Measurements from ENCODE around the gene SRL. TPM values are rescaled to one million over a fixed set of nuclear protein-coding genes. Genes with fewer than 3 reads are reported as not detected.

The SRL gene
- total and polyA plus RNA-seq, 2 experiments from 2014 or later = not detected

DNA sequence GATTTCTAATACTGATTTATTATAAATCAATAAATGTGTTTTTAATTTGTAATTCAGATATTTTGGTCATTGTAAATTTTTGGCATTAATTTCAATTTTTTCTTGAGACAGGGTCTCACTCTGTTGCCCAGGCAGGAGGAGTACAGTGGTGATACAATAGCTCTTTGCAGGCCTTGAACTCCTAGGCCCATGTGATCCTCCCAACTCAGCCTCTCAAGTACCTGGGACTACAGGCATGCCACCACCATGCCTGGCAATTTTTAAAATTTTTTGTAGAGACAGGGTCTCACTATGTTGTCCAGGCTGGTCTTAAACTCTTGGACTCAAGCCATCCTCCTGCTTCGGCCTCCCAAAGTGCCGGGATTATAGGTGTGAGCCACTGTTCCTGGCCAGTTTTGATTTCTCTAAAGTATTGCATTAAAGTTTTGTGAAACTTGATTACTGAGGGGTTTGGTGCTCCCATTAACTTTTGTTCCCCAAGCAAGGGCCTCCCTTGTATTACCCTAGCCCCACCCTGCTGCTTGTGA, 36.2 kb upstream of the SRL start:
- DNase-seq (ENCODE audit: low spot score) (no peak), ATAC-seq (no peak)
- Histone ChIP-seq H3K36me3 (ENCODE audit: insufficient read depth) (no peaks in the 10 kb centered on the region), H3K27ac (ENCODE audit: low read depth) (no peak overlapping the region; the same call in 1 of the 2 replicates), H3K4me3 (no peak overlapping the region), H3F3A (replicated peaks; ENCODE audit: low read depth) (peaks cover 27% of the 10 kb centered on the region), H4K20me1 (replicated peaks; ENCODE audit: insufficient read depth) (no peaks in the 10 kb centered on the region; the same call in 1 of the 2 replicates), H3K9me2 (ENCODE audit: insufficient read depth) (no peaks in the 10 kb centered on the region), H3K79me2 (replicated peaks; ENCODE audit: insufficient read depth) (peaks cover 4% of the 10 kb centered on the region), H2AFZ (no peak overlapping the region), H3K4me1 (ENCODE audit: insufficient read depth) (no peaks in the 10 kb centered on the region), H3K4me2 (no peak overlapping the region), H3K27me3 (ENCODE audit: insufficient read depth) (no peaks in the 10 kb centered on the region)
- Mint-ChIP-seq H3K4me3 (no peak overlapping the region), H3K9me3 (peaks cover 14% of the 10 kb centered on the region), H3K27ac (no peak overlapping the region), H3K4me1 (peaks cover 11% of the 10 kb centered on the region), H3K36me3 (ENCODE audit: low read depth) (peaks cover 11% of the 10 kb centered on the region), H3K27me3 (ENCODE audit: insufficient read depth, low read depth, poor library complexity) (peaks cover 15% of the 10 kb centered on the region)
- TF ChIP-seq CREB1 (CRISPR knock-in tag; IDR thresholded peaks at IDR 0.05; ENCODE audit: low read depth) = no peak
- no peak for TF ChIP-seq POLR2AphosphoS5 (IDR thresholded peaks at IDR 0.05; ENCODE audit: low read depth)
- TF ChIP-seq ZNF331 (CRISPR knock-in tag; IDR thresholded peaks at IDR 0.05; ENCODE audit: low read depth) = no peak
- no peak for TF ChIP-seq ZNF114 (CRISPR knock-in tag; IDR thresholded peaks at IDR 0.05)
- TF ChIP-seq, protein P1, sequence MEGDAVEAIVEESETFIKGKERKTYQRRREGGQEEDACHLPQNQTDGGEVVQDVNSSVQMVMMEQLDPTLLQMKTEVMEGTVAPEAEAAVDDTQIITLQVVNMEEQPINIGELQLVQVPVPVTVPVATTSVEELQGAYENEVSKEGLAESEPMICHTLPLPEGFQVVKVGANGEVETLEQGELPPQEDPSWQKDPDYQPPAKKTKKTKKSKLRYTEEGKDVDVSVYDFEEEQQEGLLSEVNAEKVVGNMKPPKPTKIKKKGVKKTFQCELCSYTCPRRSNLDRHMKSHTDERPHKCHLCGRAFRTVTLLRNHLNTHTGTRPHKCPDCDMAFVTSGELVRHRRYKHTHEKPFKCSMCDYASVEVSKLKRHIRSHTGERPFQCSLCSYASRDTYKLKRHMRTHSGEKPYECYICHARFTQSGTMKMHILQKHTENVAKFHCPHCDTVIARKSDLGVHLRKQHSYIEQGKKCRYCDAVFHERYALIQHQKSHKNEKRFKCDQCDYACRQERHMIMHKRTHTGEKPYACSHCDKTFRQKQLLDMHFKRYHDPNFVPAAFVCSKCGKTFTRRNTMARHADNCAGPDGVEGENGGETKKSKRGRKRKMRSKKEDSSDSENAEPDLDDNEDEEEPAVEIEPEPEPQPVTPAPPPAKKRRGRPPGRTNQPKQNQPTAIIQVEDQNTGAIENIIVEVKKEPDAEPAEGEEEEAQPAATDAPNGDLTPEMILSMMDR (conservative IDR thresholded peaks at IDR 0.05; ENCODE audit: low read depth in 2 of 2) = no peak
- no peak for TF ChIP-seq EZH2phosphoT487 (IDR thresholded peaks at IDR 0.05; ENCODE audit: unreplicated experiment)
- TF ChIP-seq, protein P2, sequence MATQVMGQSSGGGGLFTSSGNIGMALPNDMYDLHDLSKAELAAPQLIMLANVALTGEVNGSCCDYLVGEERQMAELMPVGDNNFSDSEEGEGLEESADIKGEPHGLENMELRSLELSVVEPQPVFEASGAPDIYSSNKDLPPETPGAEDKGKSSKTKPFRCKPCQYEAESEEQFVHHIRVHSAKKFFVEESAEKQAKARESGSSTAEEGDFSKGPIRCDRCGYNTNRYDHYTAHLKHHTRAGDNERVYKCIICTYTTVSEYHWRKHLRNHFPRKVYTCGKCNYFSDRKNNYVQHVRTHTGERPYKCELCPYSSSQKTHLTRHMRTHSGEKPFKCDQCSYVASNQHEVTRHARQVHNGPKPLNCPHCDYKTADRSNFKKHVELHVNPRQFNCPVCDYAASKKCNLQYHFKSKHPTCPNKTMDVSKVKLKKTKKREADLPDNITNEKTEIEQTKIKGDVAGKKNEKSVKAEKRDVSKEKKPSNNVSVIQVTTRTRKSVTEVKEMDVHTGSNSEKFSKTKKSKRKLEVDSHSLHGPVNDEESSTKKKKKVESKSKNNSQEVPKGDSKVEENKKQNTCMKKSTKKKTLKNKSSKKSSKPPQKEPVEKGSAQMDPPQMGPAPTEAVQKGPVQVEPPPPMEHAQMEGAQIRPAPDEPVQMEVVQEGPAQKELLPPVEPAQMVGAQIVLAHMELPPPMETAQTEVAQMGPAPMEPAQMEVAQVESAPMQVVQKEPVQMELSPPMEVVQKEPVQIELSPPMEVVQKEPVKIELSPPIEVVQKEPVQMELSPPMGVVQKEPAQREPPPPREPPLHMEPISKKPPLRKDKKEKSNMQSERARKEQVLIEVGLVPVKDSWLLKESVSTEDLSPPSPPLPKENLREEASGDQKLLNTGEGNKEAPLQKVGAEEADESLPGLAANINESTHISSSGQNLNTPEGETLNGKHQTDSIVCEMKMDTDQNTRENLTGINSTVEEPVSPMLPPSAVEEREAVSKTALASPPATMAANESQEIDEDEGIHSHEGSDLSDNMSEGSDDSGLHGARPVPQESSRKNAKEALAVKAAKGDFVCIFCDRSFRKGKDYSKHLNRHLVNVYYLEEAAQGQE (IDR thresholded peaks at IDR 0.05; ENCODE audit: unreplicated experiment) = no peak

DNA sequence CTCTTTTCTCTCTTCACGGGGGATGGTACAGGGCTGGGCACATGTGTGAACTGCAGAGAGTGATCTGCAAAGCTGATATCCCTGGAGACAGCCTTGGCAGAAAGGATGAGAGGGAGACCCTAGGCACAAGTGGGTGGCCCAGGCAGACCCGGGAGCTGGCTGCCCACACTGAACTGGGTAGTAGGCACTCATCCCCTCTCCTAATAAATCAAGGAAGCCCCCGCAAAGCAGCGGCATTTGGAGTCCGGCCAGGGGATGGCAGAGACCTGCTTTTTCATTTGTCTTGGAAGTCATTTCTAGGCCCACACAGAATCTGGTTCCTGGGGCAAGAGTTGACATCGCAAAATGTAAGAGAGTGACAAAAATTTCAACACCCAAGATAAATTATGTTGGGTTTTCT, 34.0 kb upstream of the SRL start:
- Histone ChIP-seq H3F3A (replicated peaks; ENCODE audit: low read depth) (peaks cover 27% of the 10 kb centered on the region), H3K4me3 (no peak overlapping the region), H3K27ac (ENCODE audit: low read depth) (no peak overlapping the region), H2AFZ (no peak overlapping the region), H3K36me3 (ENCODE audit: insufficient read depth) (no peaks in the 10 kb centered on the region), H4K20me1 (replicated peaks; ENCODE audit: insufficient read depth) (no peaks in the 10 kb centered on the region; the same call in 1 of the 2 replicates), H3K9me2 (ENCODE audit: insufficient read depth) (no peaks in the 10 kb centered on the region), H3K4me1 (ENCODE audit: insufficient read depth) (peaks cover 1% of the 10 kb centered on the region), H3K4me2 (no peak overlapping the region), H3K79me2 (replicated peaks; ENCODE audit: insufficient read depth) (peaks cover 18% of the 10 kb centered on the region), H3K27me3 (ENCODE audit: insufficient read depth) (no peaks in the 10 kb centered on the region)
- H3K27me3 Mint-ChIP-seq (ENCODE audit: insufficient read depth, low read depth, poor library complexity) = peaks cover 26% of the 10 kb centered on the region
- peaks cover 13% of the 10 kb centered on the region for H3K36me3 Mint-ChIP-seq (ENCODE audit: low read depth)
- DNase-seq (ENCODE audit: low spot score) (no peak), ATAC-seq (no peak)
- peaks cover 11% of the 10 kb centered on the region for H3K9me3 Mint-ChIP-seq
- H3K4me1 Mint-ChIP-seq = peaks cover 8% of the 10 kb centered on the region
- no peak overlapping the region for H3K4me3 Mint-ChIP-seq
- H3K27ac Mint-ChIP-seq = no peak overlapping the region
- TF ChIP-seq, protein P1 (conservative IDR thresholded peaks at IDR 0.05; ENCODE audit: low read depth in 2 of 2) = no peak

Measured in GM23338 (cell line).